Measurements from ENCODE around the gene WDR70. TPM values are rescaled to one million over a fixed set of nuclear protein-coding genes. Genes with fewer than 3 reads are reported as not detected.
"Not testable (repeated sequence)": the region's sequence is repeated elsewhere in the genome, so short reads cannot be mapped to it uniquely, and the experiment has no call there.

Gene WDR70
- total and polyA plus RNA-seq, 10 of the 15 experiments (the other 5 are each of a cell fraction or from before 2014, with no cell fraction given), result 10.9 to 33.6 (median 29.1) TPM

DNA sequence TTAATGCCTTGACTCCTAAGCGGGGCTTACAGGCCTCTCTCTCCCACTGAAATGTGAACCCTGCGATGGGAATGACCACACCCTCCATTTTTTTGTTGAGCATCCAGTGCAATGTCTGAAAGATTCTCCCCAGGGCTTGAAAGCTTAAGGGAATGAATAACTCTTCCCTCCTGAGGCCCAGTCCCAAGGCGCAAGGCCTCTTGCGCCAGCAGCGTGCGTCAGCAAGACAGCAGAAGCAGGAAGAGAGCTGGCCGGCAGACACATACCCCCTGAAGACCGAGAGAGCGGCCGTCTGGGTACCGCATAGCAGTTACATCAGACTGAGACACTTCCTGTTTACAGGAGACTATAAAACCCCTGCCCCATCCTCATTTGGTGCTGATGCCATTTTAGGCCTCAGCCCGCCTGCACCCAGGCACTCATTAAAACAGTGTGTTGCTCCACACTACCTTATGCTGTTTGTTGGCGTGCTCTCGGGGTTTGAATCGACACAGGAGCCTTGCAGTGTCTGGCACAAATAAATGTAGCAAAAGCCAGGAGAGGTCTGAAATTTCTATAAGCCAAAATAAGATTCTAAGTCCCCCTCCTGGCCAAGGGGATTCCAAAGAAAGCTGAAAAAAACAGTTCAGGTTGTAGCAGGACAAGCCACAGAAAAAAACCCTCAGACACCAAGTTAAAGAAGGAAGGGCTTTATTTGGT lies 398.5 kb downstream of the WDR70 start:
- CTCF ChIA-PET, result no interaction called here
- WGBS (ENCODE audit: insufficient coverage, insufficient replicate concordance, low lambda C conversion rate, missing lambda C conversion rate), result 88% methylated on average over 15 of the region's 15 CpGs
- POLR2A ChIA-PET, result no interaction called here

GRCh38 chr5:37781409-37781808 lies 402.3 kb downstream of the WDR70 start:
- in situ Hi-C loops (cut with MboI); H3K27me3 ChIP-seq (replicated peaks in 1 of 2; ENCODE audit: control insufficient read depth in 2 of 2, insufficient read depth in 2 of 2, low read length in 1 of 2); H2AFZ ChIP-seq (ENCODE audit: control insufficient read depth, low read depth, low read length); RAD21 ChIA-PET (ENCODE audit: unreplicated experiment); H3K36me3 ChIP-seq (ENCODE audit: control insufficient read depth in 2 of 2, insufficient read depth in 2 of 2, low read length in 1 of 2); FAIRE-seq; H4K20me1 ChIP-seq (ENCODE audit: control insufficient read depth, insufficient read depth); CTCF ChIA-PET; ATAC-seq; POLR2A ChIA-PET; H3K9ac ChIP-seq (ENCODE audit: control insufficient read depth, insufficient read depth, low read length); H3K4me3 ChIP-seq; H3K79me2 ChIP-seq (ENCODE audit: control insufficient read depth, insufficient read depth, low read length); BruUV-seq (replicated peaks); H3K27ac ChIP-seq (ENCODE audit: control insufficient read depth, insufficient read depth); intact Hi-C loops (cut with micrococcal nuclease; ENCODE audit: unreplicated experiment); H3K4me1 ChIP-seq (ENCODE audit: control insufficient read depth, insufficient read depth, low read length); H3K9me3 ChIP-seq (replicated peaks; ENCODE audit: control insufficient read depth, insufficient read depth, low read length); H3K4me2 ChIP-seq (ENCODE audit: control insufficient read depth, insufficient read depth); DNase-seq (ENCODE audit: low read depth, low spot score): not testable (repeated sequence)
- SMC1A ChIA-PET (ENCODE audit: uncharacterized antibody, unreplicated experiment), result interaction anchor here (0.6 to 1.3 kb wide), 2 partner anchors 20 to 352 kb away, joined by 4 to 5 read pairs; no protein-coding TSS in a partner anchor
- WGBS (ENCODE audit: insufficient coverage, insufficient replicate concordance, low lambda C conversion rate, missing lambda C conversion rate), result 75% methylated on average over 8 of the region's 8 CpGs

More for the DNA sequence above, 398.5 kb downstream of the WDR70 start:
- DNase-seq (ENCODE audit: low read depth, low spot score) (no peak), FAIRE-seq (no peak), ATAC-seq (no peak)
- H3K4me2 ChIP-seq (ENCODE audit: control insufficient read depth, insufficient read depth), result no peak overlapping the region
- no peaks in the 10 kb centered on the region for H3K27me3 ChIP-seq (replicated peaks in 1 of 2; ENCODE audit: control insufficient read depth in 2 of 2, insufficient read depth in 2 of 2, low read length in 1 of 2)
- ChIA-PET SMC1A (ENCODE audit: uncharacterized antibody, unreplicated experiment) (no interaction called here), RAD21 (ENCODE audit: unreplicated experiment) (no interaction called here)
- no peak overlapping the region for H3K4me3 ChIP-seq
- no peaks in the 10 kb centered on the region for H3K4me1 ChIP-seq (ENCODE audit: control insufficient read depth, insufficient read depth, low read length)
- TF ChIP-seq FOXK2 (IDR thresholded peaks at IDR 0.05) (no peak), SPI1 (IDR thresholded peaks at IDR 0.05; ENCODE audit: borderline replicate concordance, insufficient read depth, low read depth, low read length) (no peak), KAT2A (conservative IDR thresholded peaks at IDR 0.05; ENCODE audit: control insufficient read depth, low read depth, low read length) (no peak), RBBP5 (conservative IDR thresholded peaks at IDR 0.05) (no peak), PAX5 (IDR thresholded peaks at IDR 0.05; ENCODE audit: borderline replicate concordance, low read depth, low read length) (no peak), TCF7 (IDR thresholded peaks at IDR 0.05; ENCODE audit: borderline replicate concordance) (no peak), GABPA (IDR thresholded peaks at IDR 0.05; ENCODE audit: low read depth) (no peak), SMARCA5 (IDR thresholded peaks at IDR 0.05) (no peak), MTA3 (IDR thresholded peaks at IDR 0.05; ENCODE audit: borderline replicate concordance, low read length) (no peak)
- TF ChIP-seq, protein P1, sequence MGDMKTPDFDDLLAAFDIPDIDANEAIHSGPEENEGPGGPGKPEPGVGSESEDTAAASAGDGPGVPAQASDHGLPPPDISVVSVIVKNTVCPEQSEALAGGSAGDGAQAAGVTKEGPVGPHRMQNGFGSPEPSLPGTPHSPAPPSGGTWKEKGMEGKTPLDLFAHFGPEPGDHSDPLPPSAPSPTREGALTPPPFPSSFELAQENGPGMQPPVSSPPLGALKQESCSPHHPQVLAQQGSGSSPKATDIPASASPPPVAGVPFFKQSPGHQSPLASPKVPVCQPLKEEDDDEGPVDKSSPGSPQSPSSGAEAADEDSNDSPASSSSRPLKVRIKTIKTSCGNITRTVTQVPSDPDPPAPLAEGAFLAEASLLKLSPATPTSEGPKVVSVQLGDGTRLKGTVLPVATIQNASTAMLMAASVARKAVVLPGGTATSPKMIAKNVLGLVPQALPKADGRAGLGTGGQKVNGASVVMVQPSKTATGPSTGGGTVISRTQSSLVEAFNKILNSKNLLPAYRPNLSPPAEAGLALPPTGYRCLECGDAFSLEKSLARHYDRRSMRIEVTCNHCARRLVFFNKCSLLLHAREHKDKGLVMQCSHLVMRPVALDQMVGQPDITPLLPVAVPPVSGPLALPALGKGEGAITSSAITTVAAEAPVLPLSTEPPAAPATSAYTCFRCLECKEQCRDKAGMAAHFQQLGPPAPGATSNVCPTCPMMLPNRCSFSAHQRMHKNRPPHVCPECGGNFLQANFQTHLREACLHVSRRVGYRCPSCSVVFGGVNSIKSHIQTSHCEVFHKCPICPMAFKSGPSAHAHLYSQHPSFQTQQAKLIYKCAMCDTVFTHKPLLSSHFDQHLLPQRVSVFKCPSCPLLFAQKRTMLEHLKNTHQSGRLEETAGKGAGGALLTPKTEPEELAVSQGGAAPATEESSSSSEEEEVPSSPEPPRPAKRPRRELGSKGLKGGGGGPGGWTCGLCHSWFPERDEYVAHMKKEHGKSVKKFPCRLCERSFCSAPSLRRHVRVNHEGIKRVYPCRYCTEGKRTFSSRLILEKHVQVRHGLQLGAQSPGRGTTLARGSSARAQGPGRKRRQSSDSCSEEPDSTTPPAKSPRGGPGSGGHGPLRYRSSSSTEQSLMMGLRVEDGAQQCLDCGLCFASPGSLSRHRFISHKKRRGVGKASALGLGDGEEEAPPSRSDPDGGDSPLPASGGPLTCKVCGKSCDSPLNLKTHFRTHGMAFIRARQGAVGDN (IDR thresholded peaks at IDR 0.05), result no peak
- intact Hi-C loops (cut with micrococcal nuclease; ENCODE audit: unreplicated experiment), result loop anchor here (2.0 kb wide), 1 partner anchor 415 kb away; no protein-coding TSS in a partner anchor
- in situ Hi-C loops (cut with MboI), result no loop called here
- no peaks in the 10 kb centered on the region for H4K20me1 ChIP-seq (ENCODE audit: control insufficient read depth, insufficient read depth)
- BruUV-seq (replicated peaks), result no TSS peak
- H3K36me3 ChIP-seq (ENCODE audit: control insufficient read depth in 2 of 2, insufficient read depth in 2 of 2, low read length in 1 of 2), result no peaks in the 10 kb centered on the region
- H3K9me3 ChIP-seq (replicated peaks; ENCODE audit: control insufficient read depth, insufficient read depth, low read length), result peaks cover 2% of the 10 kb centered on the region; the same call in 1 of the 3 replicates
- no peaks in the 10 kb centered on the region for H3K79me2 ChIP-seq (ENCODE audit: control insufficient read depth, insufficient read depth, low read length)
- no peak overlapping the region for H3K9ac ChIP-seq (ENCODE audit: control insufficient read depth, insufficient read depth, low read length)
- H3K27ac ChIP-seq (ENCODE audit: control insufficient read depth, insufficient read depth), result no peak overlapping the region
- no peak overlapping the region for H2AFZ ChIP-seq (ENCODE audit: control insufficient read depth, low read depth, low read length)

All from GM12878 (cell line).